ENCODE data around the gene CTNNBL1.

The CTNNBL1 gene

DNA sequence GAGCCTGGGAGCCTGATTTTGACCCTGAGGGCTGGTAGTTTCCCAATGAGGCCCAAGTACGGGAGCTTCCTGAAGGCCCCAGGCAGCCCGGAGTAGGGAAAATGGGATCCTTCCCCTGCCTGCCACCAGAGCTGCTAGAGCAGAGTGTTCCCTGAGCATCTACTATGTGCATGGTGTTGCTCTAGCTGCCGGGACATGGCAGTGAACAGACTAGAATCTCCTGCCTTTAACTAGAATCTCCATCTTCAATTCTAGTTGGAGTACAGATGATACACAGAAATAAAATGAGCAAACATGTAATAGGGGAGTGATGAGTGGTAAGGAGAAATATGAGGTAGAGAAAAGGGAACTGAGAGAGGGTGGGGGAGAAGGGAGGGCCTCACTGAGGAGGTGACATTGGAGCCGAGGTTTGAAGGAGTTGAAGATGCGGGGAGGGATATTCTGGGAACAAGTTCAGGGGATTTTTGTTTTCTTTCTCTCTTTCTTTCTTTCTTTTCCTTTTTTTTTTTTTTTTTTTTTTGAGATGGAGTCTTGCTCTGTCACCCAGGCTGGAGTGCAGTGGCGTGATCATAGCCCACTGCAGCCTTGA, 227.6 kb downstream of the CTNNBL1 start:
- no peak for DNase-seq

All from CD4-positive, alpha-beta T cell treated with Interferon alpha-2 for 1 hour (primary cell).